Aorta (tissue), 5 donors: Measurements from ENCODE around the gene SLC1A5. TPM values are rescaled to one million over a fixed set of nuclear protein-coding genes. Genes with fewer than 3 reads are reported as not detected.
"Not testable (repeated sequence)": the region's sequence is repeated elsewhere in the genome, so short reads cannot be mapped to it uniquely, and the experiment has no call there.

Experiments
- ATAC-seq: fragments of 200-7000 bp; cut with Tn5 transposase; one replicate; pipeline ENCODE4 v1.9.1; 2022; ENCODE audit warnings: moderate library complexity; ENCODE audit not compliant: low FRiP score
- DNase-seq, 2 donors: peaks; one replicate each; pipeline ENCODE4 v3.0.0-alpha.2; 2020
- H3K27ac ChIP-seq, 2 donors: one replicate each; pipeline ENCODE4 v1.5.1; 2013; ENCODE audit warnings: low read length in 2 of 2, mild to moderate bottlenecking in 2 of 2, moderate library complexity in 2 of 2, control low read depth in 1 of 2, inconsistent platforms in 1 of 2, low read depth in 1 of 2
- H3K27me3 ChIP-seq, 2 donors: one replicate each; pipeline ENCODE4 v1.6.1; 2013; ENCODE audit warnings: control low read depth in 1 of 2, low read length in 1 of 2, mild to moderate bottlenecking in 1 of 2, moderate library complexity in 1 of 2; ENCODE audit not compliant: insufficient read depth in 2 of 2, control insufficient read depth in 1 of 2
- H3K36me3 ChIP-seq, 2 donors: one replicate each; pipeline ENCODE4 v1.6.1; 2013; ENCODE audit warnings: control low read depth in 1 of 2, low read length in 1 of 2, mild to moderate bottlenecking in 1 of 2; ENCODE audit not compliant: insufficient read depth in 2 of 2, control insufficient read depth in 1 of 2
- H3K4me1 ChIP-seq, 2 donors: one replicate each; pipeline ENCODE4 v1.6.1; 2013; ENCODE audit warnings: low read length in 2 of 2, control low read depth in 1 of 2, mild to moderate bottlenecking in 1 of 2, moderate library complexity in 1 of 2; ENCODE audit not compliant: insufficient read depth in 2 of 2, control insufficient read depth in 1 of 2
- H3K4me3 ChIP-seq, 2 donors: one replicate each; pipeline ENCODE4 v1.5.1; 2013; ENCODE audit warnings: low read length in 2 of 2, control low read depth in 1 of 2, mild to moderate bottlenecking in 1 of 2
- H3K9me3 ChIP-seq: one replicate; pipeline ENCODE4 v1.6.1; 2013; ENCODE audit warnings: mild to moderate bottlenecking, low read length; ENCODE audit not compliant: control insufficient read depth
- WGBS, 2 donors: extraction: QIAGEN DNeasy Blood & Tissue Kit; methylation state at CpG; one replicate each; pipeline ENCODE4 v1.1.7; 2013; 5-methylcytosine and 5-hydroxymethylcytosine counted together
- intact Hi-C, 2 donors: fragments of 100-400 bp; cut with DNase I; formaldehyde crosslinking; loops; one replicate each; pipeline versions ENCODE4 v1.14.2 to v1.15.0; 2022
- polyA plus RNA-seq, 2 donors: library from polyadenylated mRNA; stranded (reverse); fragments of 200-250 nt; gene quantifications; one replicate each; pipeline ENCODE4 v1.2.3, GENCODE V29; 2013
- total RNA-seq, 2 donors: library from RNA; stranded (reverse); fragmentation: NEBNext Ultra II Directional; extraction: Animal tissue kit (Norgen Biotek cat#: 25700); gene quantifications; one replicate each; pipeline ENCODE4 v1.2.1, GENCODE V29; 2021
- donor health status: healthy with polysubstance abuse.
- donor health status: Bipolar disorder and iron deficiency.
- donor health status: DM: no; HTN: no; CAD: no.
- donor health status: DM: no; HTN: no; CAD: no.
- donor health status: DM: yes; HTN: yes; CAD: no.

The SLC1A5 gene
- total and polyA plus RNA-seq, 4 donors = 15.4 to 56.3 (median 43.6) TPM

DNA sequence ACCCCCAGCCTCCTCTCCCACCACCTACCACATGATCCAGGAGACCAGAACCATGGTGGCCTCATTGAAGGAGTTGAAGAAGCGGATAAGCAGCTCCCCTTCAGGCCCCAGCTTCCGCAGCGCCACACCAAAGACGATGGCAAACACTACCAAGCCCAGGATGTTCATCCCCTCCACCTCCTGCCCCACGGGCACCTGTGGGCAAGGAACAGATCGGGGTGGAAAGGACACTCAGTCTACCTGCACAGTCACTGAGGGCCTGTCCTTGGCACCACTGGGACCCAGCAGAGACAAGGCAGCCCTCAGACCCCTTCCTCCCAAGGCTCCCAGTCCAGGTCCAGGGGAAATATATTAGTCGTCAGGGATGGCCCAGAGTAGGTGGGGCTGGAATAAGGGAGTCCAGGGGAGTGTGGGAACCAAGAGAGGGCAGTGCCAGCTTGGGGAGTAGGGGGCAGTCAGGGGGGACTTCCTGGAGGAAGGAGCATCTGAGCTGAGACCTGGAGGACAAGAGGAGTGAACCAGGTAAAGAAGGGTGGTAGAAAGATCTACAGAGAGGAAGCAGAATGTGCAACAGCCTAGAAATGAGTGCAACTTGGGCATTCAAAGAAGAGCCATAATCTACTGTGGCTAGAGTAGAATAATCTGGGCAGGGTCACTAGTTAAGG is 5.9 kb downstream of the SLC1A5 start:
- Histone ChIP-seq H3K4me1 (no peaks in the 10 kb centered on the region), H3K36me3 (peaks cover 0 to 3% of the 10 kb centered on the region in 2 donors)

DNA sequence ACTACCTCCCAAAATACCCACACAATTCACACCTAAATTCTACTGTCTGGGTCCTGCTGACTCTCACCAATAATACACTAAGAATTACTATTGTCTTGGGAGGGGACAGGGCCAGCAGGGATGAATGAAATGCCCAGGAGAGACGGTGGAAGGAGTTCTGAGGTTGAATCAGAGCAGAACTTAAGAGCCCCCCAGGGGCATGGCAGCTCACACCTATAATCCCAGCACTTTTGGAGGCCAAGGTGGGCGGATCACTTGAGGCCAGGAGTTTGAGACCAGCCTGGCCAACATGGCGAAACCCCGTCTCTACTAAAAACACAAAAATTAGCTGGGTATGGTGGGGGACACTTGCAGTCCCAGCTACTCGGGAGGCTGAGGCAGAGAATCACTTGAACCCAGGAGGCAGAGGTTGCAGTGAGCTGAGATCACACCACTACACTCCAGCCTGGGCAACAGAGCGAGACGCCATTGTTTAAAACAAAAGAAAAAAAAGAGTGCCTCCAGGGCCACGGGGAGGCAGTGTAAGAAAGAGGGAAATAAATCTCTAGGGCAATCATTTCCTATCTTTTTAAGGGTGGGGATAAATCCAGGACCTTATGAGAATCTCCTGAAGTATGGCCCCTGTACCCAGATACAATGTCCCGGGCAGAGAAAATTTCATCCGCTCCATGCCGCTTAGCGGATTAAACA is 10.3 kb downstream of the SLC1A5 start:
- not testable (repeated sequence) for H3K27ac ChIP-seq, ATAC-seq
- whole genome bisulfite sequencing, 2 donors = 93 to 95% methylated on average over 12 of the region's 12 CpGs

More for the DNA sequence above, 5.9 kb downstream of the SLC1A5 start:
- no peak overlapping the region for H3K4me3 ChIP-seq
- ATAC-seq = no peak
- DNase-seq = no peak
- H3K27me3 ChIP-seq = no peaks in the 10 kb centered on the region
- WGBS, 2 donors = 96 to 97% methylated on average over 7 of the region's 7 CpGs
- H3K9me3 ChIP-seq = no peaks in the 10 kb centered on the region
- no peak overlapping the region for H3K27ac ChIP-seq
- intact Hi-C loops = no loop called here

DNA sequence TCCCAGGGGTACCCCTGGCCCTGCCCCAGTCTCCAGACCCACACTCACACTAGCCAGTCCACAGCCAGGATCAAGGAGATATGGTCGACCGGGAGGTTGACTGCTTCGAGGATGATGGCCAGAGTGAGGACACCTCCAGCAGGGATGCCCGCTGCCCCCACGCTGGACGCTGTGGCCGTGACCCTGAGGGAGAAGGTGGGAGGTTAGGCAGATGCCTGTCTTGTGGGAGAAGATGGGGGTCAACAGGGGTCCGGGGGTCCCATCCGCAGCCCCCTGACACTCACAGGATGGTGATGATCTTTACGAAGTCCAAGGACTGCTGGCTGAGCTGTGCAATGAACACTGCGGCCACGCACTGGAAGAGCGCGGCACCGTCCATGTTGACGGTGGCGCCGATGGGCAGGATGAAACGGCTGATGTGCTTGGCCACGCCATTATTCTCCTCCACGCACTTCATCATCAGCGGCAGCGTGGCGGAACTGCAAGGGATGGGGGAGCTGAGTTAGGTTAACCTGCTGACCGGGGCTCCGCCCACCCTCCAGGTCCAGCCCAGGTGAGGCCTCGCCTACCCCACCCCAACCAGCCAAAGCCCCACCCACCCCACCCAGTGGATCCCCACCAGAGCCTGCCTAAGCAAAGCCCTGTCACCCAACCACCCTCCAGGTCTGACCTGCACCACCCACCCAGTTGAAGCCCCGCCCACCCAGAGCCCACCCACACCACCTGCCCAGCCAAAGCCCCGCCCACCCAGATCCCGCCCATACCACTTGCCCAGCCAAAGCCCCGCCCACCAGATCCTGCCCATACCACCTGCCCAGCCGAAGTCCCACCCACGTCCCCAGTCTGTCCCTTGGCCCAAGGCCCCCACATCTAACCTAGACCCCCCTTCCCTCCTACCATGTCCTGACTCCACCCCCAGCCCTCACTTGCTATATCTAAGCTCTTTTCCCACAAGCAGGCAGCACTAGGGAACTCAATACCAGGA is 11.2 kb downstream of the SLC1A5 start:
- WGBS, 2 donors = 94 to 95% methylated on average over 32 to 33 of the region's 33 CpGs
- Histone ChIP-seq H3K4me3 (no peak overlapping the region), H3K4me1 (no peaks in the 10 kb centered on the region), H3K27me3 (no peaks in the 10 kb centered on the region), H3K9me3 (no peaks in the 10 kb centered on the region), H3K36me3 (peaks cover 2 to 7% of the 10 kb centered on the region in 2 donors), H3K27ac (no peak overlapping the region)
- DNase-seq = no peak
- ATAC-seq = no peak
- intact Hi-C loops = loop anchor here in 1 of 2 donors (5.0 kb wide), 1 partner anchor 45 kb away; no protein-coding TSS in a partner anchor

More for the DNA sequence above, 10.3 kb downstream of the SLC1A5 start:
- not testable (repeated sequence) for H3K4me3 ChIP-seq, H3K36me3 ChIP-seq, DNase-seq, H3K4me1 ChIP-seq, H3K9me3 ChIP-seq, H3K27me3 ChIP-seq
- intact Hi-C loops = loop anchor here in 1 of 2 donors (5.0 kb wide), 1 partner anchor 44 kb away; no protein-coding TSS in a partner anchor

DNA sequence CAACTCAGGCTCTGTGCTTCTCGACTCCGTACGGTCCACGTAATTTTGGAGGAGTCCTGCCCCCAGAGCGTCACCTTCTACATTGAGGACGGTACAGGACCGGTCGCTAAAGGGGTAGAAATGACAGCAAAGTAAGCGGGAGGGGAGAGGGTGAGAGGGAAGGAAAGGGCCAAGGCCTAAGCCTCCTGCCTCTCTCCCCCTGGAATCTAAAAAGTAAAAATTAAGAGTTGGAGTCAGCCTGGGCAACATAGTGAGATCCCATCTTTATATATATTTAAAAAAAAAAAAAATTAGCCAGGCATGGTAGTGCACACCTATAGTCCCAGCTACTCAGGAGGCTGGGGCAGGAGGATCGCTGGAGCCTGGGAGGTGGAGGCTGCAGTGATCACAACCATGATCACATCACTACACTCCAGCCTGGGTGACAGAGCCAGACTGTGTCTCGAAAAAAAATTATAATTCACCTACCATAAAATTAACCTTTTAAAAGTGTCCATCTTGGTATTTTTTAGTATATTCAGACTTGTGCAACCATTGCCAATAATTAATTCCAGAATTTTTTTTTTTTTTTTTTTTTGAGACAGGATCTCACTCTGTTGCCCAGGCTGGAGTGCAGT is 12.6 kb downstream of the SLC1A5 start:
- H3K27ac ChIP-seq = no peak overlapping the region
- ATAC-seq (no peak), DNase-seq (no peak)
- H3K36me3 ChIP-seq = peaks cover 2 to 7% of the 10 kb centered on the region in 2 donors
- H3K9me3 ChIP-seq = no peaks in the 10 kb centered on the region
- H3K4me3 ChIP-seq = no peak overlapping the region
- H3K27me3 ChIP-seq = no peaks in the 10 kb centered on the region
- intact Hi-C loops = loop anchor here in 1 of 2 donors (5.0 kb wide), 1 partner anchor 47 kb away; no protein-coding TSS in a partner anchor
- no peaks in the 10 kb centered on the region for H3K4me1 ChIP-seq
- 96% methylated on average over 11 of the region's 11 CpGs for whole genome bisulfite sequencing, 2 donors

DNA sequence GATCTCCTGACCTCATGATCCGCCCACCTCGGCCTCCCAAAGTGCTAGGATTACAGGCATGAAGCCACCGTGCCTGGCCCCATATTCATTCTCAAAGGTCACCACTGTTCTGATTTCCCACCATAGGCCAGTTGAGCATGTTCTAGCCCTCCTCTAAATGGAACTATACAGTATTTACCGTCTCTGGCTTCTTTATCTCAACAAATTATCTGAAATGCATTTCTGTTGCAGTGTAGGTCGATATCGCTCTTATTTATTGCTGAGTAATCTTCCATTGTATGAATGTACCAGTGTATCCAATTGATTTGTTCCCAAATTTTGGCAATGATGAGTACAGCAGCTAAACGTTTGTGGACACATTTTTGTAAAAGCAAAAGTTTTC is 15.4 kb downstream of the SLC1A5 start:
- ATAC-seq = no peak
- DNase-seq = no peak
- no peaks in the 10 kb centered on the region for H3K4me1 ChIP-seq

DNA sequence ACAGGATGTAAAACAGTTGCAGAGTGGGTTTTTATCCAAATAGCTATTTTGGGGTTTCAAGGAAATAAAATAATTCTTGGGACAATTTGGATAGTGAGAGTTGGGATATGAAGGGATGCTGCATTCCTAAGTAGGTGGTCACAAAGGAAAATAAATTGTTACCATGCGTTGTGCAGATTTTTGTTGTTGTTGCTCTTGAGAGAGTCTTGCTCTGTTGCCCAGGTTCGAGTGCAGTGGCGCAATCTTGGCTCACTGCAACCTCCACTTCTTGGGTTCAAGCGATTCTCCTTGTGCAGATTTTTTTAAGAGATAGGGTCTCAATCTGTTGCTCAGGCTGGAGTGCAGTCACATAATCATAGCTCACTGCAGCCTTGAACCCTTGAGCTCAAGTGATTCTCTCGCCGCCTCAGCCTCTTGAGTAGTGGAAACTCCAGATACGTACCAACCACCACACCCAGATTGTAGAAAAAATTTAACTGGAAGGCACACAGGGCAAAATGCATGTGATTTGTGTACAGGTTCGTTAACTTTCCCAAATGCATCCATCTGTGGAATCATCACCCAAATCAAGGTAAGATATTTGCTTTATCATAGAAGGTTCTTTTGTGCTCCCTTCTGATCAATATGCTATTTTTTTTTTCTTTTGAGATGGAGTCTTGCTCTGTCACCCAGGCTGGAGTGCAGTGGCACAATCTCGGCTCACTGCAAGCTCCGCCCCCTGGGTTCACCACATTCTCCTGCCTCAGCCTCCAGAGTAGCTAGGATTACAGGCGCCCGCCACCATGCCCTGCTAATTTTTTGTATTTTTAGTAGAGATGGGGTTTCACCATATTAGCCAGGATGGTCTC is 16.0 kb downstream of the SLC1A5 start:
- H3K27me3 ChIP-seq = no peaks in the 10 kb centered on the region
- H3K27ac ChIP-seq = no peak overlapping the region
- no peaks in the 10 kb centered on the region for H3K4me1 ChIP-seq
- H3K36me3 ChIP-seq = peaks cover 2 to 4% of the 10 kb centered on the region in 2 donors
- 82 to 87% methylated on average over 11 to 12 of the region's 12 CpGs for WGBS, 2 donors
- ATAC-seq (no peak), DNase-seq (no peak)
- no peaks in the 10 kb centered on the region for H3K9me3 ChIP-seq
- no peak overlapping the region for H3K4me3 ChIP-seq
- intact Hi-C loops = no loop called here

More for the DNA sequence above, 15.4 kb downstream of the SLC1A5 start:
- H3K36me3 ChIP-seq = peaks cover 2 to 4% of the 10 kb centered on the region in 2 donors
- H3K4me3 ChIP-seq = no peak overlapping the region
- H3K9me3 ChIP-seq = no peaks in the 10 kb centered on the region
- 78 to 81% methylated on average over 7 of the region's 7 CpGs for WGBS, 2 donors
- H3K27ac ChIP-seq = no peak overlapping the region
- H3K27me3 ChIP-seq = no peaks in the 10 kb centered on the region
- intact Hi-C loops = no loop called here

DNA sequence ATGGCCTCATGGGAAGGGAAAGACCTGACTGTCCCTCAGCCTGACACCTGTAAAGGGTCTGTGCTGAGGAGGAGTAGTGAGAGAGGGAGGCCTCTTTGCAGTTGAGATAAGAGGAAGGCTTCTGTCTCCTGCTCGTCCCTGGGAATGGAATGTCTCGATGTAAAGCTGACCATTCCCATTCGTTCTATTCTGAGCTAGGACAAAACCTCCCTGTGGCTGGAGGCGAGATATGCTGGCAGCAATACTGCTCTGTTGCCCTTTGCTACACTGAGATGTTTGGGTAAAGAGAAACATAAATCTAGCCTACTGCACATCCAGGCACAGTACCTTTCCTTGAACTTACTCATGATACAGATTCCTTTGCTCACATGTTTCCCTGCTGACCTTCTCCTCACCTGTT is 19.6 kb downstream of the SLC1A5 start:
- DNase-seq, ATAC-seq, H3K4me3 ChIP-seq, H3K27me3 ChIP-seq, H3K36me3 ChIP-seq, H3K4me1 ChIP-seq, H3K9me3 ChIP-seq, H3K27ac ChIP-seq, intact Hi-C loops: not testable (repeated sequence)
- 0 to 9% methylated on average over 4 of the region's 4 CpGs for WGBS, 2 donors
